Medulla oblongata (tissue), 1 donor: ENCODE measurements around the gene WSB1.

ENCODE experiments used
- DNase-seq: peaks from one replicate; pipeline ENCODE4 v3.0.0-alpha.2; 2015; ENCODE audit errors: extremely low spot score

Gene WSB1

DNA sequence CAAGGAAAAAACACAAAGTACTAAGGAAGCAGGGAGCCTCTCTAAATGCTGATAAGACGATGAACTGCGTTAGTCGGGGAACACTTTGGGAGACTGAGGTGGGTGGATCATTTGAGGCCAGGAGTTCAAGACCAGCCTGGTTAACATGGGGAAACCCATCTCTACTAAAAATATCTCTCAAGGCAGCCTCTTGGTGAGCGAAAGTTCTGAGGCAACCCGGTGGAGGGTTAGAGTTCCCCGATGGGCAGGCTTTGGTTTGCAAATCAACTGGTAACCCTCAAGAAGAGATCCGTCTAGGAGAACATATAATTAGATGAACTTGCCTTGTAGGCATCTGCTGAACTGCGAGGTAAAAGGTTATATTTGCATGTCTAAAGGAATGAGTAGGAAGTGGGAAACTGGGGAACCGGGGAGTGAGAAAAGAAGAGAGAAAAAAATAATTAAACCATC is 44.6 kb downstream of the WSB1 start:
- DNase-seq, result no peak

DNA sequence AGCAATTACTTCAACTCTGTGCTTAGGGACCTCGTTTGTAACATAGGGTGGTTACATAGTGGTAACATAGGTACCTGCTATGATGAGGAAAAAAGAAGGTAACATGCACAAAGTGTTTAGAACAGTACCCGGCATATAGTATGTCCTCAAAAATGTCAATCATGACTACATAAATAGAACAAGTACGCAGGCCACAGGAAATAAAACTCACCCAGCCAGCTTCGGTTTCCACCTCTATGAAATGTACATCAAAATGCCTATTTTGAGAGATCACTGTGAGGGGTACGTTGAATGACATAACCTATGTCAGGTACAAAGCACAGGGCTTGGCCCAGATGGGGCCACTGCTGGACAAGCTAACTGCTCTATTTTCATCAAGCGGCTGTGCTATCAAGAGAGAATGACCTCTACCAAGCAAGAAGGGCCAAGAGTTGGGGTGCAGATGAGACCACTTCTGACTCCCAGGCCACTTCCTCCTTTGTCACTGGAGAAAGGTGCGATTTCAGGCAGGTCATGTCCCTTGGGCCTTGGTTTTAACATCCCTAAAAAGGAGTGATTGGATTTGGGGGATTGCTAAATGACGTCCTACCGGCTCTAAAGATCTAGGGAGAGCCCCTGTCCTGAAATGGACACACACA is 45.4 kb downstream of the WSB1 start:
- no peak for DNase-seq

DNA sequence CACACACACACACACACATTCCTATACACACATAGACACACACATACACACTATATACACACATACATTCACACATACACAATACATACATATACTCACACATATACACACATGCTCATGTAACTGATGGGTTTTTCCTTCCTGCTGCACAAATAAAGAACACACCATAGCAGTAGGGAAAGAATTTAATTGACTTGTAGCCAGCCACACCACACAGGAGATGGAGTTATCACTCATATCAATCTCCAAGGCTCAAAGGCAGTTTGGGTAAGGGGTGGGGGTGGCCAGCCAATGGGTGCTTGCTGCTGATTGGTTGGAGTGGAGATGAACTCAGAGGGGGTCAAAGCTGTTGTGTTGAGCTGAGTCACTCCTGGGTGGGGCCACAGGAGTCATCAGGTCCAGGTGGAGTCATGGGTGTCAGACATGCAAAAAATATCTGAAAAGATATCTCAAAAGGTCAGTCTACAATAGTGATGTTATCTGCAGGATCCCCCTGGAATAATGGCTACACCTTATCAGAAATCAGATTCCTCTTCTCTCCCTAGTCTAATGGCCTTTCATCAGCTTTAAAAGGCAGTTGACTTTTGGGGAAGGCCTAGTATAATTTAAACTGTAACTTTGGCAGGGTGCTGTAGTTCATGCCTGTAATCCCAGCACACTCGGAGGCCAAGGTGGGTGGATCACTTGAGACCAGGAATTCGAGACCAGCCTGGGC is 46.1 kb downstream of the WSB1 start:
- no peak for DNase-seq

DNA sequence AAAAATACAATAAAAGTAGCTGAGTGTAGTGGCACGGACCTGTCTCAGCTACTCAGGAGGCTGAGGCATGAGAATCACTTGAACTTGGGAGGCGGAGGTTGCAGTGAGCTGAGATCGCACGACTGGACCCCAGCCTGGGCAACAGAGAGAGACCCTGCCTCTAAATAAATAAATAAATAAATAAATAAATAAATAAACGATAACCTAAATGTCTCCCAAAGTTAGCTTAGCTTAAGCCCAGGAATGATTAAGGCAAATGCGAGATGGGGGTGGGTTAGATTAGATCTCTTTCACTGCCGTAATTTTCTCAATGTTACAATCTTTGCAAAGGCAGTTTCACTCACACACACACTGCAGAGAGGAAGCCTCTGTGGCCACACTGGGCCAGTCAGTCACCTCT is 46.7 kb downstream of the WSB1 start:
- DNase-seq, result no peak

DNA sequence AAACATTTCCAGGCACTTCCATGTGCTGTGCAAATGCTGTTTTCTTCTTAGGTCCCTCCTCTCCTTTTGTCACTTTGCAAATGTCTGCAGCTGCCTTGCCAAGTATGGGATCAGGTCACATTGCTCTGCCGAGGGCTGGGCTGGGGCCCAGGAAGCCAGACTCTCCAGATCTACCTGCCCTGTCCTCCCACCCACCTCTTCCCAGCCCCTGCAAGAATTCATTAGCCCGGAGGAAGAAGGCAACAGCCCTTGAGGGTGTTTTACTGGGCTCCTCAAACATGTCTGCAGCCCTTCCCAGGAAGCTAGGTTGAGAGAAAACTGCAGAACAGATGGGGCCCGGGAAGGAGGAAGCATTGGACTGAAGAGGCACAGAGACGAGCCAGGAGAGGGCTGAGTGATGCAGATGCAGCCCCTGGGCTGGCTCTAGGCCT is 47.1 kb downstream of the WSB1 start:
- DNase-seq, result peak; percentile 25

DNA sequence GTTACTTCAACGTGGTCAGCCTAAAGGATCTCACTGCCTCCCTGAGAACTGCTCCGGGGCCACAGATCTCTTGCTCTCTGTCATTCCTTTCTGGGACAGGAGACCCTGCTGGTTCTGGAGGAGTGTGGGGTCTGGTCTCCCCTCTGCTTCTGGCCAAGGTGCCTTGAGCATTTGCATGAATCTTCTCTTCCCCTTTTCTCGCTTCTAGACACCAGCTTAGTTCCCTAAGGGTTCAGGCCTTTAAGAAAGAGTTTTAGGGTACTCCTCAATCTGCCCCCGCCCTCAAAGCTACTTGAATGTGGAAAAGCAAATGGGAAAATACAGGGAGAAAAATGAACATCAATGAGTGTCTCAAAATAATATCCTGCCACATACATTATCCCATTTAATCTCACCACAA is 48.1 kb downstream of the WSB1 start:
- DNase-seq, result no peak

DNA sequence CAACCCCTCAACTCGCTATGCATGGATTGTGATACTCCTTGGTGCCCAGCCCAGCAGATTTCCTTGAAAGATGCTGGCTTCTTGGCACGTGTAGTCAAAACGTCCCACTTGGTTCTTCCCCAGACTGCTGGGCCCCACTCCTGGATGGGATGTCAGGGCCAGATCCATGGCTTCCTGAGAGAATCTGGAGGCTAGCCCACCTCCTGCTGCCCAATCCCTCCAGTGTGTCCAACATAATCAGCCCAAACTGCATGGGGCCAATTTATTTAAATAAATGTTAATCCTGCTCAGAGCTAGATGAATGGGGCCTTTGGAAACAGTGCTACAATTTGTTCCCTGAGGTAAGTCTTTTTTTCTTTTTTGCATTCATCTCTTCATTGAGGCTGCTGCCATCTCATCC is 49.4 kb downstream of the WSB1 start:
- peak; percentile 47 for DNase-seq

DNA sequence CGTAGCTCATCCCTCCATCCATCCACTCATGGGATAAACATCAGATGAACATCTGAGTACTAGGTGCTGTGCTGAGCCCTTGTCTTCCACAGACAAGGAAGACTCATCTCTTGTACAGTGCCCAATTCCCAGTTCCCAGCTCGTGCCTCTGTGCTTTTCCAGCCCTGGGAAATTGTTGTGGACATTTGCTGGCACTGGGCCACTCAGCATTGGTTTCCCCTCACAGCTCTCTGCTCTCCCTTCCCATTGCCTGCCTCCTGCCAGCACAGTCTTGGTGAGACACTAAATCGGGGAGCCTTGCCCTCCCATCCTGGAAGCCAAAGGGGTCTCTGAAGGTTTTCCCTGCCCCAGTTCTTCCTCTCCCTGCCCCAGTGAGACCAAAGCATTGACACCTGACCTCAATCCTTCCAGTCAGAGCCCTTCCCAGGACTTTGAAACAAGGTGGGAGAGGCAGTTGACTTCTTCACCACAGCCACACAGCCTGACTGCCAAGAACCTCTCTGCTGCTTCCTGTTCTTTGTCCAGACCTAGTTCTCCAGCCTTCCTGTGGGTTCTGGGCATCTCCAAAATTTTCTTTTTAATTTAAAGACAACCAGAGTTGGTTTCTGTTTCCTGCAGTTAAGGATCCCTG is 50.2 kb downstream of the WSB1 start:
- DNase-seq, result no peak

DNA sequence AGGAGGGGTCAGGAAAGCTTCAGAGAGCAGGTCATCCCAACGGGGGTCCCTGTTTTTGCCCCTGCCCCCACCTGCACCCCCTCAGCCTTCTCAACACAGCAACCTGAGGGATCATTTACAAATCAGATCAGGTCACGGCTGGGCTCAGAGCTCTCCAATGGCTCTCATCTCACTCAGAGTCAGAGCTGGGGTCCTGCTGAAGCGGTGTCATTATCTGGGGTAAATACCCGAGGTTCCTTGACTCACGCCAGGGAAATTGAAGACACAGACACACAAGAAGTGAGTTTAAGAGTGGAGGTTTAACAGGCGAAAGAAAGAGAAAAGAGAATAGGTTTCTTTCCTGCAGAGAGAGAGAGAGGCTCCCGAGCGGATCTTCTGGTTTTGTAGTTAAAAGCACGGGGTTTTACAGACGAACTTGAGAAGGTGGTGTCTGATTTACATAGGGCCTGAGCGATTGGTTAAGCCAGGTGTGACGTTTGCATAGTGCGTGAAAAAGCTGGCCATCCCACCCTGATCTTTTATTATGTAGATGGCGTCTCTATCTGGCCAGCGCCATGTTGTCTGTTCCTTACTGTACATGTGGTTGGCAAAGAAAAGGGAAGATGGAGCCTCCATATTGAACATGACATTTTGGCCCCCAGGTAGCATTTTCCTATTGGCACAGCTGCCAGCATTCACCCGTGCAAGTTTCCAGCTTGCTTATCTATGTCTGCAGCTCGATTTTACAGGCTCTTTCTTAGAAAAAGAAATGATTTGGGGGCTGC is 51.4 kb downstream of the WSB1 start:
- no peak for DNase-seq

DNA sequence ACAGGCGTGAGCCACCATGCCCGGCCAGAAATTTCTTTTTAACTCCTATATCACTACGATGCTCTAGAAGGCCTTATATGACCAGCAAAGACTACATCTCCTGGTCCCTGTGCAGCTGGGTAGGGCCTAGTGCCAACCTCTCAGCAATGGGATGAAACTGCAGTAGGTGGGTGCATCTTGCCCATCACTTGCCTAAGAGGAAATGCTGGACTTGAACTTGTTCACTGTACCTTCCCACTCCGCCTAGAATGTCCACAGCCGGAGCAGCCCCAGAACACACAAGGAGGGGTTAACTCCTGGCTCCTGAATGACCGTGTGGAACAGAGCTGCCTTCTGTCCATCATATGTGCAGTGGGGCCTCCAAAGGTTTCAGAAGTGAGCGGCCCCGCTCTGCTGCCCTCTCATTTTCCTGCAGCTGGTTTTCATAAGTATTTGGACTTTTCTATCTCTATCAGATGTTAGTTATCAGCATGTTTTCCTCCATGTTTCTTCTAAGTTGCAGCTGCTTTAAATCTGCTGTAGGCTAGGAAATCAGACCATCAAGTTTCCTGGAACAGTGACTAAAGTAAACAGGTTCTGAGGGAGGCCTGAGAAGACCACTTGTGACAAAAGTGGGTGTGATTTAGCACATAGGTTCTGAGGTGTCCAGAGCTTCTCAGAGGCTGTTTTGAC is 52.5 kb downstream of the WSB1 start:
- no peak for DNase-seq

DNA sequence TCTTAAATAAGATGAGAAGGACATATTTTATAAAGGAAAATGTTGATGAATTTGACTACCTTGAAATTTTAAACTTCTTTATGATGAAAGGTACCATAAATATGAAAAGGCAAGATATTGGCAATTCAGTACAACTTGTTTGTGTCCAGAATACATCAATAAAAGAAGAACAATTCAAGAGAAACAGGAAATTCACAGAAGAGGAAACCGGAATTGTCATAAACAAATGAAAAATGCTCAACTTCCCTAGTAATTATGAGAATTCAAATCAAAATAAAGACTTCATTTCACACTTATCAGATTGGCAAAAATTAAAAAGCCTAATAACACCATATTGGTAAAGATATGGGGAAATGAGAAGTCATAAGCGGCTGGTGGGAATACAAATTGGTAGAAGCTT is 54.3 kb downstream of the WSB1 start:
- DNase-seq, result no peak

DNA sequence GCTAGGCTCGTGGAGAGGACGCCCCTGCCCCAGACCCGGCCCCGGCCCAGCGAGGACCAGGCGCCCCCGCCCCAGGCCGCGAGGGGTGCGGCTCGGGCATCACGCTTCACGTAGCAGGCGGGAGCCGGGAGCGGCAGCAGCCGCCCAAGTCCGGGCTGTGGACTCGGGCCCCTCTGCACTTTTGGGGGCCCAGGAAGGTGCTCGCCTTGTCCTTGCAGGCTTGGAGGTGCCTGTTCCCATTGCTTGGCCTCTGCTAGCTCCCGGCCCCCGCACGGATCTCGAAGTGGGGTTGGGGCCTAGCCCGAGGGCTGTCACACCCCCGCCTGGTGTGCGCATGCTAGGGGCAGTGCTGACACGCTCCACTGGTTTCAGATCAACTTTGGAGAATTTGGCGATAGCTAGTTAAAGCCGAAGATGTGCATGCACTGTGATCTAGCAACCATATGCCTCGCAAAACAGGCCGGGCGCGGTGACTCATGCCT is 55.7 kb downstream of the WSB1 start:
- DNase-seq, result no peak

DNA sequence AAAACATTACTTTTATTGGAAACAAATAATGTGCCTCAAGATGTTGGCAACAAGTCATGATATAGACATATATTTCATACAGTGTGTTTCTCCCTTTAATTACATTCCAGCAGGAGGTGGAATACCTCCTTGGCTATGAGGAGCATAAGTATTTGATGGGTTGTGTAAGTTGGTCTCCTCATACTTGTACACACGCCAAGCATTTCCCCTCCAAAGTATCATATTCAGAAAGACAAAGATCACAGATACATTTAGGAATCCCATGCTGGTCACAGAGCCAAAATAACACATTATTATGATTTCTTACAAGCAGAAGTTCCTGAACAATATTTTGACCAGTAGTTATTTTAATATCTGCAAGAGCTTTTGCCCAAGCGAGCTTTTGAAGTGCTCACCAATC is 57.8 kb downstream of the WSB1 start:
- no peak for DNase-seq

DNA sequence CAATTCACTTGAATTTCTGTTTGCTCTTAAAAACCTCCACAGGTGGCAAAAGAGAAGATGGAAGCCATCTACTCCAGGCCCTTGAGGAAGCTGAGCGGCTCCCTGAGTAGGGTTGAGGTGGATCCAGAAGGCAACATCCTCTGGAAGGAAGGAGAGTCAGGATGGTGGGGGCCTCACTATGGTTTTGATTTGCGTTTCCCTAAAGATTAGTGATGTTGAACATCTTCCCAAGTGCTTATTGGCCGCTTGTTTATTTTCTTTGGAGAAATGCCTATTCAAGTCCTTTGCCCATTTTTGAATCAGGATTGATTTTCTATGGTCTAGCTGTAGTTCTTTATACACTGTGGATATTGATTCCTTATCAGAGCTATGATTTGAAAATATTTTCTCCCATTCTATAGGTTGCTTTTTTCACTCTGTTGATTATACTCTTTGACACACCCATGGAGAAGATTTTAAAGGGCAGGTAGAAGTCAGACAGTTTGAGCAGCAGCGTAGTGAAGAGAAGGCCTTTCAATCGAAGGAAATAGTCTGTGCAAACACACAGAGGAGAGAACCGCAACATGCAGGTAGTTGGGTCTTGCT is 58.6 kb downstream of the WSB1 start:
- DNase-seq, result no peak

DNA sequence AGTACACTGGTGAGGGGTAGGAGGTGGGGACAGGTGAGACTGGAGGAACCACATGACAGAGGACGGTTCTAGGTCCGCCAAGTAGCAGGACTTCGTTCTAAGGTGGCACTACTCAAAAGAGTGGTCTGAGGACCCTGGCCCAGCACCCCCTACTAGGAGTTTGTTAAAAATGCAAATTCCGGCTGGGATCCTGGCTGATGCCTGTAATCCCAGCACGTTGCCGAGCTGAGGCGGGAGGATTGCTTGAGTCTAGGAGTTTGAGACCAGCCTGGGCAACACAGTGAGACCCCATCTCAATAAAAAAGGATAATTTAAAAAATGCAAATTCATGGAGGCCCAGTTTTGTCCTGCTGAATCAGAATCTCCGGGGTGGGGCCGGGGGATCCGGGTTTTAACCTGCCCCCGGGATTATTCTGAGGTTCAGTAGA is 59.1 kb downstream of the WSB1 start:
- DNase-seq, result no peak

DNA sequence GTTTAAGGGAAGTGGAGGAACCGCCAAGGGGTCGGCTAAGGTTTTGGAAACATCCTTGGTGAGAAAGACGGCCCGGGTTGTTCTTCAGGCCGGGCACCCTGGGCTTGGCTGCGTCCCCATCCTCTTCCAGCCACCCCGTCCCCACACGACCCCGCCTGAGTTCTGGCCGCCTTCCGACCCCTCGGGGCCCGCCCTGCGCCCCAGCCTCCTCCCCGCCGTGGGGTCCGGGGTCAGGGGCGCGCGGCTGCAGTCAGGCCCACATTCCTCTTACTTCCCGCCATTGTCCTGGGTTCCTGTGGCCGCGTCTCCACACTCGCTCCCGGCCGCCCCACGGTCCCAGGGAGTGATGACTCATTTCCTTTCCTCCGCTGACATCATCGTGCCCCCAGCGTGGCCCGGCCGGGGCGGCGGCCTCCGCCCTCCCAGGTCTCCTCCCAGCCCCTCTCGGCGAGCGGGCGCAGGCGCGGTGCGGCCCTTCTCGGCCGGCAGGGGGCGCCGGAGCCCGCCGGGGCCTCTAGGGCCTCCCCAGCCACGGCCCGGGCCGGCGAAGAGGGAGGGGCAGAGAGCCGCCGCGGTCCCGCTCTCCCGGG is 59.6 kb downstream of the WSB1 start:
- DNase-seq, result peak; percentile 94

DNA sequence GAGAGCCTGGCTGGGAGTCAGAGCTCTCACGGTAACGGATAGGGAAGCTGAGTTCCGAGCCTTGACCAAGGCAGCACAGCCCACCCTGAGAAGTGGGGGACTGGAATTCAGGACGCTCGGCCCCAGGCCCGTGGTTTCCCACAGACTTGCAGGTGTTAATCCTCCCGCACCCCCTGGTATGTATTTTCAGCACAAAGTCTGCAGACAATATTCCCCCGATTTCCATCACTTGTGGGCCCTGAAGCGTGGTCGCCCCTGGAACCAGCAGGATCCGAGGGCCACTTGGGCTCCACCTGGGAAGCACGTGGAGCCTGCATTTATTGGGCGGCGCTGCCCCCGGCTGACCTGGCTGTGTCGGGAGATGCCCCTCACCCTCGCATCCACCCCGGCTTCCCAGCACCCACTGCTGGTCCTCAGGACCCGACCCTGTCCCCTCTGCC is 60.2 kb downstream of the WSB1 start:
- no peak for DNase-seq

DNA sequence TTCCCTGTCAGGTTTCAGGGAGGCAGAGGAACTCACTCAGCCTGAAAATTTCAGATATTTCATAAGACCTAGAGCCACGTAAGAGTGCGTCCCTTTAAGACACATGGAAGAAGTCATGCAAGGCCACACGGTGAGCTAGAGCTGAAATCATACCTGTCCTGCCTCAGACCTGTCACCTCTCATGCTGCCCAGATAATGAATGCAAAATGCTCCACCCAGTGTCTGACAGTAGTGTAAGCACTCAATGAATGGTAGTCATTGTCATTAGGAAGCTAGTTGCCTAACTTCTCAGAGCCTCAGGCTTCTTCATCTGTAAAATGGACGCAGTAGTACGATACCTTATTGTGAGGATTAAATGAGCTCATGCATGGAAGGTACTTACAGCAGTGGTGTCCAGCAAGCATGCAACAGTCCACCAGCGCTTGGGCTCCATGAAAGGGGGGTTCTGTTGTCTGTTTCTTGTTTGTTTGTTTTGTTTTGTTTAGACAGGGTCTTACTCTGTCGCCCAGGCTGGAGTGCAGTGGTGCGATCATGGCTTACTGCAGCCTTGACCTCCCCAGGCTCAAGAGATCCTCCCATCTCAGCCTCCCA is 60.7 kb downstream of the WSB1 start:
- no peak for DNase-seq

DNA sequence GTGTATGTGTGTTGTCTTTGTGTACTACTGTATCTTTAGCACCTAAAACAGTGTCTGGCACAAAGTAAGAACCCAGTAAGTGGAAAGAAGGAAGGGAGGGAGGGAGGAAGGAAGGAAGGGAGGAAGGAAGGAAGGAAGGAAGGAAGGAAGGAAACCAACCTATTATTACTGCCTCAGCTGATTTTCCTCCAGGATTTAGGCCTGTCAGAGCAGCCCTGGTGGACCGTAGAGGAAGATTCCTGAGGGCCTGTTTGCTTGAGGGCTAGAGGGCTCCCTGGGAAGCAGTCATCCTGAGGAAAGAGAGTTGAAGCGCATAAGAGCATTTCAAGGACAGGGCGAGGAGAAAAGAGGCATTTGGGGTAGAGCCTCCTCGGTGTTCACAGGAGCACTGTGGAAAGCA is 61.5 kb downstream of the WSB1 start:
- DNase-seq, result no peak

DNA sequence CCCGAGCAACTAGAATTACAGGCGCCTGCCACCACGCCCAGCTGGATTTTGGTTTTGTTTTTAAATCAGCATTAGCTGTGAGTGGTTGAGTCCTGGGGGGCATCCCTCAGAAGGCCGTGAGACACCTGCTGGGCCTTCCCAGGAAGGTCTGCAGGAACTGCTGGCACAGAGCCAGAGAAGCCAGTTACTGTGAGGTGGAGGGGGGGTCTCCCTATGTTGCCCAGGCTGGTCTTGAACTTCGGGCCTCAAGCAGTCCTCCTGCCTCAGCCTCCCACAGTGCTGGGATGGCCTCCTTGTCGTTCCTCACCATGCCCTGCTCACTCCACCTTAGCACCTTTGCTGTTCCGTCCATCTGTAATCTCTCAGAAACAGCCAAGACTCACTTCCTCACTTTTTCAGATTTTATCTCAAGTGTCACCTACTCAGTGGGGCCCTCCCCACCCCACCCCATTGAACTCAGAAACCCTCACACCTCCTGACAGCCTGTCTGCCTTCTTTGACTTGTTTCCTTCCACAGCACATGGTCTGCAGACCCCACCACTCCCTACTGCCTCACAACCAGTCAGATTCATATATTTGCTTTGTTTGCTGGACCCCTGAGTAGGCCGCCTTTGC is 62.3 kb downstream of the WSB1 start:
- no peak for DNase-seq
